SK-N-SH (cell line): Measurements from ENCODE around the gene ZBTB16.

Experiments
- EP300 ChIP-seq, 2 experiments: IDR thresholded peaks; 2 replicates each; pipeline versions ENCODE4 v1.4.0 to v1.6.1; 2012; ENCODE audit warnings: borderline replicate concordance in 1 of 2, low read depth in 1 of 2, low read length in 1 of 2
- FOXJ3 ChIP-seq: sonication (generic); formaldehyde crosslinking; IDR thresholded peaks from 2 replicates; pipeline ENCODE4 v1.5.1; 2020; ENCODE audit warnings: mild to moderate bottlenecking, missing genetic modification reagents
- JUND ChIP-seq: IDR thresholded peaks from 2 replicates; pipeline ENCODE4 v1.4.0; 2012
- MXI1 ChIP-seq: IDR thresholded peaks from 2 replicates; pipeline ENCODE4 v1.6.1; 2012; ENCODE audit warnings: mild to moderate bottlenecking, low read depth, low read length, improper control_type of control experiment
- POLR2AphosphoS5 ChIP-seq: IDR thresholded peaks from 2 replicates; pipeline ENCODE4 v1.6.1; 2012; ENCODE audit warnings: low read depth, low read length
- TAF1 ChIP-seq: IDR thresholded peaks from 2 replicates; pipeline ENCODE4 v1.6.1; 2012; ENCODE audit warnings: low read depth, mild to moderate bottlenecking, low read length, moderate library complexity, borderline replicate concordance
- YY1 ChIP-seq: IDR thresholded peaks from 2 replicates; pipeline ENCODE4 v1.4.0; 2012; ENCODE audit warnings: low read depth, mild to moderate bottlenecking
- TF ChIP-seq, protein P1 (sequence below): fragments of 200-600 bp; sonication (generic); IDR thresholded peaks from 2 replicates; pipeline ENCODE4 v1.6.1; 2017; ENCODE audit warnings: antibody characterized with exemption, mild to moderate bottlenecking, moderate library complexity
- TF ChIP-seq, protein P2 (sequence below): IDR thresholded peaks from 2 replicates; pipeline ENCODE4 v1.4.0; 2012; ENCODE audit warnings: low read depth

DNA sequence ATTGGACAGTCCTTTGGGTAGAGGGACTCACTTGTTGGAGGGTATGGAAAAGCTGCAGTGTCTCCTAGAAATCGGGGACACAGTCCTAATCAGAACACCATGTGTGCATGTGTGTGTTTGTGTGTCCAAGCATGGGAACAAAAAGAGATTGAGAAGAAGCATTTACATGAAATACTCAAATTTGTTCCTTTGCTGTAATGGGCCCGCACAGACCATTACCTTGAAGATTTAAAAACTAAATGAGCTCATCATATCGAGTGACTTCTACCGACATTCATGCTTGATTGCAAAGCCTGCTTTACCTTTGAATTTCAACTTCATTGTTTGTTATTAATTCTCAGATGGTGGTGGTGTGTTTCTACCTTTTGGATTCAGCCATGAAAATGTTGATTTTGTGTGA lies 106.9 kb downstream of the ZBTB16 start:
- TF ChIP-seq JUND: no peak
- TF ChIP-seq, protein P1, sequence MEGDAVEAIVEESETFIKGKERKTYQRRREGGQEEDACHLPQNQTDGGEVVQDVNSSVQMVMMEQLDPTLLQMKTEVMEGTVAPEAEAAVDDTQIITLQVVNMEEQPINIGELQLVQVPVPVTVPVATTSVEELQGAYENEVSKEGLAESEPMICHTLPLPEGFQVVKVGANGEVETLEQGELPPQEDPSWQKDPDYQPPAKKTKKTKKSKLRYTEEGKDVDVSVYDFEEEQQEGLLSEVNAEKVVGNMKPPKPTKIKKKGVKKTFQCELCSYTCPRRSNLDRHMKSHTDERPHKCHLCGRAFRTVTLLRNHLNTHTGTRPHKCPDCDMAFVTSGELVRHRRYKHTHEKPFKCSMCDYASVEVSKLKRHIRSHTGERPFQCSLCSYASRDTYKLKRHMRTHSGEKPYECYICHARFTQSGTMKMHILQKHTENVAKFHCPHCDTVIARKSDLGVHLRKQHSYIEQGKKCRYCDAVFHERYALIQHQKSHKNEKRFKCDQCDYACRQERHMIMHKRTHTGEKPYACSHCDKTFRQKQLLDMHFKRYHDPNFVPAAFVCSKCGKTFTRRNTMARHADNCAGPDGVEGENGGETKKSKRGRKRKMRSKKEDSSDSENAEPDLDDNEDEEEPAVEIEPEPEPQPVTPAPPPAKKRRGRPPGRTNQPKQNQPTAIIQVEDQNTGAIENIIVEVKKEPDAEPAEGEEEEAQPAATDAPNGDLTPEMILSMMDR: no peak
- no peak for TF ChIP-seq FOXJ3 (CRISPR knock-in tag)
- no peak for TF ChIP-seq YY1
- no peak for TF ChIP-seq MXI1
- TF ChIP-seq TAF1: no peak
- no peak for TF ChIP-seq POLR2AphosphoS5
- TF ChIP-seq EP300 (IDR thresholded peaks at IDR 0.05; ENCODE audit: borderline replicate concordance in 1 of 2, low read depth in 1 of 2, low read length in 1 of 2): no peak
- TF ChIP-seq, protein P2, sequence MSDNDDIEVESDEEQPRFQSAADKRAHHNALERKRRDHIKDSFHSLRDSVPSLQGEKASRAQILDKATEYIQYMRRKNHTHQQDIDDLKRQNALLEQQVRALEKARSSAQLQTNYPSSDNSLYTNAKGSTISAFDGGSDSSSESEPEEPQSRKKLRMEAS: no peak
